HG03354 (cell line): ENCODE results near the gene ITGAV.

ENCODE experiments used
- ATAC-seq: cut with Tn5 transposase; IDR thresholded peaks from one replicate; pipeline ENCODE4 v1.9.1; 2021; ENCODE audit warnings: mild to moderate bottlenecking; ENCODE audit not compliant: unreplicated experiment, poor library complexity, severe bottlenecking

ITGAV gene

DNA sequence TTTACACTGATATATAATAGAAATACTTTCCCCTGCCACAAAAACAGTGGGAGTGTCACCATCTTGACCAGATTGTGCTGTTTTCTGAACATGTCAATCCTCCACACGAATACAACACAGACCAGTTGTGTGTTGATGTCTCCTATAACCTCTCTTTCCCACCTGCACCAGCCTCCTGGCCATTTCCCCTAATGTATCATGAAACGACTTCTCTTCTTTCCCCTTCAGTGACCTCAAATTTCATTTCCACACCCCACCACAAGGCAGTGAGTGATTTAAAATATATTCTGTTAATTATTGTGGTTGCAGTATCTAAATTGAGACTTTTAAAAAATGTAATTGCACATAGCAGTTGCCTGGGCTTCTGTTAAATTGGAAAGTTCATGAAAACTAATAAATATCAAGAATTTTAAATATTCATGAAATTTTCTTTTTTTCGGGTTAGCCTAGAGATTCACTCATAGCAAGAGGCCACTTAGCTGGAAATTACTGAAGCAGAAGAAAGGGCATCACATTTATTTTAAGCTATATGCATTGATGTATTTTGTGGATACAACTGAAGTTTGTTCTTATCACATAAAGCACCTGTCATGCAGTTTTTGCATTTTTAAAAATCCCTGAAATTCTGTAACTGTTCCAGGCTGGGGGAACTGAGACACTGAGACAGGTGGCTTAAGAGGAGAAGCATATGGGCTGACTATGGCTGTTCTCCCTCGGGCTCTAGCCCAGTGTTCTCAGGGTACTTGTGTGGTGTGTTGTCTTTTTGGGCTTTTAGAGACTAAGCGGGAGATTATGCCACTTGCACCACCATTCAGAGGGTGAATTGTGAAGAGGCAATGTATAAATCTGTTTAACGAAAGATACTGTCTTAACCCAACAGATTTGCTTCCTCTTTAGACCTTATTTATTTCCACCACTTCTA is 119.9 kb downstream of the ITGAV start:
- peak; percentile 48 for ATAC-seq

DNA sequence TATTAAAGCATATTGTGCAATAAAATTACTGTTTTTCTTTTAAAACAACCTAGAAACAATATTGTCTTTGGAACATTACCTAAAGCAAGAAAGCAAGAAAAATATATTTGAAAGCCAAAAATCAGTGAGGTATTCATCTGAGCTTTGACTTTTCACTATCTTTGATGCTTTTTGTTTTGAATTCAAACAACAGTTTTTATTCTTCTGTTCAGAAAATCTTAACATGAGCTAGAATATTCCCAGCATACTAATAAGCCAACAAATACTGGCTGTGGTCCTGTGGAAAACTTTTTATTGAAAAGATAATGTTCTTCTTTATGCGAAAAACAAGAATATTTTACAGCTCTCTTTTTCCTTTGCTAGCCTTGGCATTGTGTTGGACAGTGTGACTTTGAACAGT is 123.8 kb downstream of the ITGAV start:
- ATAC-seq: no peak

DNA sequence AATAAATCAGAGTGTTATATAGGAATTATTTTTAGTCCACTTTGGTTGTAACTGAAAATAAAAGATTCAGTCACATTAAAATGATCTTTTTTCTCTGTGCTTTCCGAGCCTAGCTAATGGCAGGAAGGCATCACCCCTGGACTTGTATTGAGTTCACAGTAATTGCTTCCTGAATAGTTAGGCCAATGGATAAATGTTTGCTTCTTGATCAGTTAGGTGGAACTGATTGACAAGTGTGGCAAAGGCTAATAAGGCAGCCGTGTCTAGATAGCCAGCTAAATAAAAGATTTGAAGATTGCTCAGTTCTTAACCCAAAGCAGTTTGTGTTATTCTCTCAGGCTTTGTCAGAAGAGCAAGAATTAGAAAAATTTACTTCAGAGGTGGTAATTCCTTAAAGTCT is 124.8 kb downstream of the ITGAV start:
- no peak for ATAC-seq

DNA sequence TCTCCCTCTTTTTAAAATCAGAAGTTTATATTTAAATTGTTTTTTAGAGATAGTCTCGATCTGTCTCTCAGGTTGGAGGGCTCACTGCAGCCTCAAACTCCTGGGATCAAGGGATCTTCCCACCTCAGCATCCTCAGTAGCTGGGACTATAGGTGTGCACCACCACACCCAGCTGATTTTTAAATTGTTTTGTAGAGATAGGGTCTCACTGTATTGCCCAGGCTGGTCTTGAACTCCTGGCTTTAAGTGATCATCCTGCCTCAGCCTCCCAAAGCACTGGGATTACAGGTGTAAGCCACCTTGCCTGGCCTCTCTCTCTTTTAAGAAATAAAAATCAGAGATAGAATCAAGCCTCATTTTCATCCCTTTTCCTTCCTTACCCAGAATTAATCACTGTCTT is 126.1 kb downstream of the ITGAV start:
- no peak for ATAC-seq

DNA sequence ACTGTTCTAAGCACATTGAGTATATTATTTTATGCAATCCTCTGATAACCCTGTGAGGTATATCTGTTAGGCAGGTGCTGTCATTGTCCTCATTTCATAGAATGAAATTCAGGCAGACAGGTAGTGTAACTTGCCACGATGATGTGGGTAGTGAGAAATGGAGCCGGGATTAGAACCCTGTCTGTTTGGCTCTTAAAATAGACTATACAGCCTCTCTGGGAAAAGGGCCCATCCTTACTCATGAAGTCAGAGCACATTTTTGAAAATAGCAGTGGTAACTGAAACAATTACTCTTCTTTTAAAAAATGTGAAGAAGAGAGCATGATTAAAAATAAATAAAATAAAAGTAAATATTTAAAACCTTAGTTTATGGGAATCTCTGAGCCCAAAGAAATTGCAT is 127.0 kb downstream of the ITGAV start:
- no peak for ATAC-seq

DNA sequence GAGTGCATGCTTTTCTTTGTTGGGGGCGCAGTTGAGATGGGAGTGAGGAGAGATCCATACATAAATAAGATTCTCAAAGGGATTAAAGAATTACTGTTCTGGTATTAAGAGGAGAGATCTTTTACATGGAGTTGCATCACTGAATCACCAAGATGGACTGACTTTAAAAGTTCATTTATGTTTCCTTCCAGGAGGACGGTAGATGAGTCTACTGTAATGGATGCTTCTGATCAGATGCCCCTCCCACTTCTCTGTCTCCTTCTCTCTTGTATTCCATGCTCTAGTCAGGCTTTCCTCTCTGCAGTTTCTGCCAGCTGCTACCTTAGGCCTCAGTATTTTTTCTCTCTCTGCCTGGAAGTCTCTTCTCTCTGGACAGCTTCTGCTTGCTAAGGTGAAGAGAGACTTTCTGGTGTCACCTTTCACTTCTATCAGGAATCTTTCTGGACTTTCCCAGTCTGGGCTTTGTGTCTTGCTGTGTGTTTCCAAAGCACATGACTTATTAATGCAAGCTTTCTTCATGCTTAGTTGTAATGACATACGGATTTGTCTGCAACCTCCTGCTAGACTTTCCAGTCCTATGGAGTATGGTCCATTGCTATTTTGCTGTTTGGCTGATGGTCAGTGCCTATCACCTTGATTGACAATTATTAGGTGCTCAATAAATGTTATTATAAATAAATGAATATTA is 127.6 kb downstream of the ITGAV start:
- no peak for ATAC-seq

DNA sequence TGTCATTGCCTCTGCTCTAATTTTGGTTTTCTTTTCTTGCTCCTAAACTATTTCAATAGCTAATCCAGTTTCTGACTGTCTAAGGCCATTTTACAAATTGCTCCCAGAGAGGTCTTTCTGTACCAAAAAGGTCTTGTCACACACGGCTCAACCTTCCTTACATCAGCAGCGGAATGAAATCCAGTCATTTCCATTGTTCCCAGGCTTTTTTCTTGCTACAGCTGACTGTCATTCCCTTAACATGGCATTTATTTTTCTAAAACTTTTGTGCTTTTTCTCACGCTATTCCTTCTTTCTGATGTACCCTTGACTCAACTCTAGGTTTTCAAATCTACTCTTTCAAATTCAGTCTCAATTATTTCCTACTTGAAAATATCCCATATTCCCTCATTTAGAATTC is 128.3 kb downstream of the ITGAV start:
- ATAC-seq: no peak

DNA sequence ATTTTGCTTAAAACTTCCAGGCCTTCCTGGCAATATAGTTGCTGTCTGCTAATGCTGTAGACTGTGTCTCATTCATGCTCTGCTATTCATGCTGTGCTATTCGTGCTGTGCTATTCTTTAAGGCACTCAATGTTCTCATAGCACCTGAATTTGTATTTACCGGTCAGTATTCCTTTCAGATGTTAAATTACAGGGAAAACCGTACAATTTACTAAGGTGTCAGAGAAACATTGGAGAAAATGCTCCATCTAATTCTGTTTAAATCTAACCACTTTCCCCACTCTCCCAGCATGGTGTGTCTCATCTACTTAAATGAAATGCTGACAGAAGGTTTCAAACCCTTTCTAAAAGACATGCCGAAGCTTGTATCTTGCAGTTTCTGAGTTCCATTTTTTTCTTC is 129.0 kb downstream of the ITGAV start:
- no peak for ATAC-seq

DNA sequence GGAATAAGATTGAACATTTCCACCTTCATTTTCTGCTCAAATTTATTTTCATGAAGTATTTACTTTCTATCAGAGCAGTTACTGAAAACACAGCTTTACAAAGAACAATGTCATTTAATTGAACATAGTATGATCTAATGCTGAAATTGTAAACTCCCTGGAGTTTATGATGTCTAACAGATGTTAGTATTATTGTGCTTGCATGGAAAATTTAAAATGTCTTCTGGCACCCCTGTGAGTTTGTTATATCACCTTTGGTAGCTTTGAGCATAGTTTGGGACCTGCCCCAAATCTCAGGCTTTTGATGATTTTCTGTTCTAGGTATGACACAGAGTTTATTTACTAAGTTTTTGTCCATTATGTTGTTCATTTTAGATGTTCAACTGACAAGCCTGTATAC is 132.1 kb downstream of the ITGAV start:
- ATAC-seq: no peak

DNA sequence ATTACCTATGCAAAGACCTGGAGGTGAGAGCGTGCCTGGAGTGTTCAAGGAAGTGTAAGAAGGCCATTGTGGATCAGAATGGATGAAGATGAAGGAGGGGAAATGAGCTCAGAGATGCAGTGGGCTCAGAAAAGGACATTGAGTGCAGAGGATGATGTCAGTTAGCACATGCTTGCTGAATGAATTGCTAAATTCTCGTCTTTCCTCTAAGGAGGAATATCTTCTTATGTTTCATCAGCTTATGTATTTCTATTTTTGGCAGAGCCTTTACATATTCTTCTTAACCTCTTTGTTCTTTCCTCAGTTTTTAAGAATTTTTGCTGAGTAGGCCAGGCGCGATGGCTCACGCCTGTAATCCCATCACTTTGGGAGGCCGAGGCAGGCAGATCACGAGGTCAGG is 134.9 kb downstream of the ITGAV start:
- ATAC-seq: no peak

DNA sequence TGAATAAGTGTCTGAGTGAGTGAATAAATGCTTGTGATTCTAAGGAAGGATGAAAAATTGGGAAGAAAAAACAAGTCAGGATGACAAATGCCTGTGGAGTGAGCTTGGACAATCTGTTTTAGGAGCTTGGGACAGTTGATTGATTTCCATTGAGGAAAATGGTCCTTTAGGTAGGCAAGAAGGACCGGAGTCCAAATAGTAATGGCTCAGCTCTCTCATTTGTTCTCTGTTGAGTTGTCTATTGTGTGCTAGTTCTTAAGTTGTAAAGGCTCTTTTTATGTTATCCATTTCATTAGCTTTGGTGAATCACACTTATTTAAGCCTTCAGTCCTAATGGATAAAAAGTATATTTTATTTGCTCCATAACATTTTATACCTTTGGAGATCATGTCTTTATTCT is 135.9 kb downstream of the ITGAV start:
- no peak for ATAC-seq

DNA sequence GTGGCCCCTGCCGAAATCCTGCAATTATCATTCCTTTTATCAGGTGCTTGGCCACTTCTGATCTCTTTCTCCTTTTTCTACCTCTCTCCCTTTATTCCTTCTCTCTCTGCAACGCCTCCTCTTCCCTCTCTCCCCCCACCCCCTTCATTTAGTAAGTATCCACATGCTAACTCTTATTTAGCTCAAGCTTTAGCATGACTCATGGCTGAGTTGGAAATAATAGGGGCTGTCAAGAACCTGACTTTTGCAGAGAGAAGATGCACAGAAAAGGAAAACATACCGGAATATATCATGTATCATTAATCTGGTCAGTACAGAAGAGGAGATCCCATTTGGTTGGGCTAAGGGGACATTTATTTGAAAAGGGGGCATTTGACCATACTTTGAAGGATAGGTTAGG is 137.1 kb downstream of the ITGAV start:
- ATAC-seq: no peak

DNA sequence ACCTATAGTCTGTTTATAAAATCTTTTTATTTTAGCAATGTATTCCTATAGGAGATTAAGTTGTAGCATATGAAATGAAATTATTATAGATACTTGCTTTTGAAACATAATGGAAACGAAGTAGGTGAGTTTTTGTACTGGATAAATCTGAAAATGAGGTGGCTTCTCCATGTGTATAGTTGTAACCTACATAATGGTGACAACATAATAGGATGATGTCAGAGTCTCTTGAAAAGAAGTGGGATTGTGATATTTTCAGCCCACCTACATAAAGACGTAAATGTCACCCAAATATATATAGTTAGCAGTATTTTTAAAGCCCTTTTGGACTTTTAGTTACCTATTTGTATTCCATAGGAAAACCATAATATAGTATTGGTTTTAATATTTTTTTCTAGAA is 138.8 kb downstream of the ITGAV start:
- ATAC-seq: no peak
